Measurements from ENCODE around the gene ARHGEF4.
"Not testable (repeated sequence)": the region's sequence is repeated elsewhere in the genome, so short reads cannot be mapped to it uniquely, and the experiment has no call there.

The ARHGEF4 gene

GRCh38 chr2:131046918-131047652 is 210.4 kb downstream of the ARHGEF4 start:
- no peak for DNase-seq (ENCODE audit: extremely low read depth in 1 of 2, low read depth in 1 of 2)

GRCh38 chr2:131047920-131048560 is 211.3 kb downstream of the ARHGEF4 start:
- no peak for DNase-seq (ENCODE audit: extremely low read depth in 1 of 2, low read depth in 1 of 2)

GRCh38 chr2:131048641-131049040 is 211.9 kb downstream of the ARHGEF4 start:
- no peak for DNase-seq (ENCODE audit: extremely low read depth in 1 of 2, low read depth in 1 of 2)

GRCh38 chr2:131049150-131049718 is 212.5 kb downstream of the ARHGEF4 start:
- no peak for DNase-seq (ENCODE audit: extremely low read depth in 1 of 2, low read depth in 1 of 2)

- DNase-seq (ENCODE audit: extremely low read depth in 1 of 2, low read depth in 1 of 2), result no peak
These were observed 214.2 kb downstream of the ARHGEF4 start for GRCh38 chr2:131050896-131051295.

- DNase-seq (ENCODE audit: extremely low read depth in 1 of 2, low read depth in 1 of 2), result no peak
These were observed 216.1 kb downstream of the ARHGEF4 start for GRCh38 chr2:131052741-131053263.

GRCh38 chr2:131054488-131054887 is 217.8 kb downstream of the ARHGEF4 start:
- DNase-seq (ENCODE audit: extremely low read depth in 1 of 2, low read depth in 1 of 2), result no peak

GRCh38 chr2:131055169-131056065 is 218.7 kb downstream of the ARHGEF4 start:
- DNase-seq (ENCODE audit: extremely low read depth in 1 of 2, low read depth in 1 of 2), result no peak

GRCh38 chr2:131056204-131056931 is 219.7 kb downstream of the ARHGEF4 start:
- no peak for DNase-seq (ENCODE audit: extremely low read depth in 1 of 2, low read depth in 1 of 2)

- DNase-seq (ENCODE audit: extremely low read depth in 1 of 2, low read depth in 1 of 2), result no peak
These were observed 220.2 kb downstream of the ARHGEF4 start for GRCh38 chr2:131056932-131057287.

- no peak for DNase-seq (ENCODE audit: extremely low read depth in 1 of 2, low read depth in 1 of 2)
These were observed 221.6 kb downstream of the ARHGEF4 start for GRCh38 chr2:131058214-131058843.

- no peak for DNase-seq (ENCODE audit: extremely low read depth in 1 of 2, low read depth in 1 of 2)
These were observed 222.2 kb downstream of the ARHGEF4 start for GRCh38 chr2:131058920-131059319.

- DNase-seq (ENCODE audit: extremely low read depth in 1 of 2, low read depth in 1 of 2), result no peak
These were observed 227.0 kb downstream of the ARHGEF4 start for GRCh38 chr2:131063501-131064283.

- DNase-seq (ENCODE audit: extremely low read depth in 1 of 2, low read depth in 1 of 2), result no peak
These were observed 228.1 kb downstream of the ARHGEF4 start for GRCh38 chr2:131064589-131065512.

- DNase-seq (ENCODE audit: extremely low read depth in 1 of 2, low read depth in 1 of 2), result no peak
These were observed 230.9 kb downstream of the ARHGEF4 start for GRCh38 chr2:131067465-131068125.

- DNase-seq (ENCODE audit: extremely low read depth in 1 of 2, low read depth in 1 of 2), result not testable (repeated sequence)
These were observed 231.5 kb downstream of the ARHGEF4 start for GRCh38 chr2:131068172-131068571.

GRCh38 chr2:131075578-131075977 is 238.9 kb downstream of the ARHGEF4 start:
- DNase-seq (ENCODE audit: extremely low read depth in 1 of 2, low read depth in 1 of 2), result not testable (repeated sequence)
